Stimulated activated CD4-positive, alpha-beta T cell treated with anti-CD3 and anti-CD28 coated beads, Interleukin-4, amount 100 ng/mL, for 24 hours (primary cell): ENCODE data around the gene CCDC146.
A peak's percentile ranks its signal among the peaks of the same experiment; 100 is the strongest.
"Not testable (repeated sequence)": the region's sequence is repeated elsewhere in the genome, so short reads cannot be mapped to it uniquely, and the experiment has no call there.

ENCODE experiments used
- DNase-seq: peaks from one replicate; pipeline ENCODE4 v3.0.0-alpha.2; 2020

Gene CCDC146

GRCh38 chr7:77331938-77332695, 209.7 kb downstream of the CCDC146 start:
- DNase-seq: peak; percentile 49

GRCh38 chr7:77334039-77334438, 211.6 kb downstream of the CCDC146 start:
- not testable (repeated sequence) for DNase-seq

- DNase-seq: no peak
Observed at GRCh38 chr7:77335581-77335980, 213.2 kb downstream of the CCDC146 start.

- no peak for DNase-seq
Observed at GRCh38 chr7:77337456-77337990, 215.1 kb downstream of the CCDC146 start.

DNA sequence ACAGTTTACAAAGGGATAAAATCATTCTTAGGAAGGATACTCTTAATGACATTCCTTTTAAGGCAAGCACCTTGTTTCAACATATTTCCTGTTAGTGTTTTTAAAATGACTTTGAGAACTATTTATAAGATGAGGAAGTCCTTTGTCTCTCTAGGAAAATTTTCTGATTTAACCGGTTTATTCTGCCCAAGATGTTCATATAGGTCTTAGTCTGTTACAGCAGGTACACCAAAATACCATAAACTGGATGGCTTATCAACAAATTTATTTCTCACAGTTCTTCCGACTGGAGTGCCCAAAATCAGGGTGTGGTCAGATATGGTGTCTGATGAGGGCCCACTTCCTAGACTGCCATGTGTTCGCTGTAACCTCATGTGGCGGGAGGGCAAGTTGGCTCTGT, 215.8 kb downstream of the CCDC146 start:
- no peak for DNase-seq

DNA sequence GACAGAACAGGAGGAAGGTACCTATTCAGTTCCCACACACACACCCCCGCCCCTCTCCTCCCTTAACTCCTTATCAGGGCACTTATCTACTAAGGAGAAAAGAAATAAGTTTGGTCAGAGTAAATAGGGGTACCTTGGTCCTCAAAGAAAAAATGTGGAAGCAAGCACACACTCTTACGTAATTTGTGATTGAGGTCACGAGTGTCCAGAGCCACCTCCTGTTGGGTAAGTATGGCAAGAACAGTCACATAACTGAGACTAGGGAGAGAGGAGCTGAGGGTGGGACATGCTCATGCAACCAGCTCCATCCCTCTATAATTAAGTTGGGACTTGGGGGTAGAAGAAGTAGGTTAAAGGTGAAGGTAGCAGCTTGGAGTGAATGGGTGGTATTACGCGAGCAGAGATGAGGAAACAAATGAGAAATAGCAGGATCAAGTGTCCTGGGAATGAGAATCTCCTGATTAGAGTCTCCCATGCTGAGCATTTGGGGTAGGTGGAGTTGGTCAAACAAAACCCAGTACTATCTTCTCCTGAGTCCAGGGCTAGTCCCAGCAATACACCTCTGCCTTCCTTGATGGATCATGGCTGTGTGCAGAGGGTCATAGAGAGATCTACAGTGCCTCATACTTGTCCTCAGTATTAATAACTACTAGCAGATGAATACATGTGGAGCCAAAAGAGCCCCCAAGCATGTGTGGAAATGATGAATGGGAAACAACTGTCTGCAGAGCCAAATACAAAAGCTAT, 216.6 kb downstream of the CCDC146 start:
- DNase-seq: no peak

- DNase-seq: no peak
Observed at GRCh38 chr7:77339726-77340125, 217.3 kb downstream of the CCDC146 start.
